K562 (cell line): ENCODE measurements around the gene POT1. TPM values are rescaled to one million over a fixed set of nuclear protein-coding genes. Genes with fewer than 3 reads are reported as not detected.

Experiments
- CHD4 ChIP-seq: fragments of 200-600 bp; sonication (generic); IDR thresholded peaks from 3 replicates; pipeline ENCODE4 v1.6.1; 2012; ENCODE audit warnings: low read depth, mild to moderate bottlenecking, mixed read lengths, low read length, inconsistent platforms; ENCODE audit not compliant: insufficient read depth, insufficient replicate concordance, poor library complexity, severe bottlenecking
- L3MBTL2 ChIP-seq: fragments of 450-650 bp; IDR thresholded peaks from 2 replicates; pipeline ENCODE4 v1.6.1; 2016; ENCODE audit warnings: mild to moderate bottlenecking, moderate library complexity
- NELFE ChIP-seq: IDR thresholded peaks from 2 replicates; pipeline ENCODE4 v1.6.1; 2011; ENCODE audit warnings: mild to moderate bottlenecking; ENCODE audit not compliant: insufficient read depth, insufficient read length
- TAF9B ChIP-seq: fragments of 450-650 bp; IDR thresholded peaks from 2 replicates; pipeline ENCODE4 v1.6.1; 2018; ENCODE audit warnings: mild to moderate bottlenecking; ENCODE audit not compliant: partially characterized antibody
- ZNF324 ChIP-seq: fragments of 250-450 bp; sonication (Bioruptor Pico); IDR thresholded peaks from 2 replicates; pipeline ENCODE4 v1.4.0; 2020; ENCODE audit warnings: mild to moderate bottlenecking
- ZNF408 ChIP-seq: fragments of 250-450 bp; sonication (Bioruptor Pico); IDR thresholded peaks from 2 replicates; pipeline ENCODE4 v1.4.0; 2020; ENCODE audit warnings: low read depth, mild to moderate bottlenecking, moderate library complexity
- ZNF764 ChIP-seq: fragments of 250-450 bp; sonication (Bioruptor Pico); IDR thresholded peaks from 2 replicates; pipeline ENCODE4 v1.4.0; 2020; ENCODE audit warnings: low read depth, mild to moderate bottlenecking, moderate library complexity
- polyA plus RNA-seq, 8 experiments: library from polyadenylated mRNA; depleted of rRNA in 4 of 8; stranded (reverse) in 5 of 8; unstranded in 3 of 8; fragments of >200 nt; fragmentation: Nextera tagmentation in 2 of 8; fragmentation: Illumina TruSeq in 1 of 8; extraction: Ambion mirVana in 2 of 8; extraction: Trizol in 1 of 8; gene quantifications; 2 replicates each; pipeline versions ENCODE4 v1.2.1 to v1.2.3, GENCODE V29; 2011 to 2014; ENCODE audit warnings: inconsistent platforms in 1 of 8, missing spikeins in 1 of 8
- total RNA-seq, 7 experiments: library from RNA; depleted of rRNA in 6 of 7; stranded (reverse); fragments of >200 nt in 6 of 7; fragmentation: Illumina TruSeq in 2 of 7; extraction: Trizol in 2 of 7; gene quantifications; 2 replicates each; pipeline versions ENCODE4 v1.2.1 to v1.2.3, GENCODE V29; 2011 to 2021; ENCODE audit warnings: low replicate concordance in 1 of 7
- TF ChIP-seq, protein P1 (sequence below): sonication (generic); formaldehyde crosslinking; IDR thresholded peaks from 2 replicates; pipeline ENCODE4 v1.8.1; 2023; ENCODE audit warnings: mild to moderate bottlenecking, missing genetic modification reagents
- TF ChIP-seq, protein P2 (sequence below): sonication (generic); formaldehyde crosslinking; IDR thresholded peaks from 2 replicates; pipeline ENCODE4 v1.4.0; 2020; ENCODE audit warnings: mild to moderate bottlenecking, missing genetic modification reagents
- TF ChIP-seq, protein P3 (sequence below): fragments of 250-450 bp; sonication (Bioruptor Pico); IDR thresholded peaks from 2 replicates; pipeline ENCODE4 v1.4.0; 2020
- TF ChIP-seq, protein P4 (sequence below), 2 experiments: fragments of 450-650 bp in 1 of 2; sonication (generic) in 1 of 2; formaldehyde crosslinking in 1 of 2; IDR thresholded peaks in 1 of 2; conservative IDR thresholded peaks in 1 of 2; 2 replicates each; pipeline versions ENCODE4 v1.6.1 to v1.8.1; 2016 to 2023; ENCODE audit warnings: mild to moderate bottlenecking in 2 of 2, moderate library complexity in 2 of 2, inconsistent platforms in 1 of 2, missing genetic modification reagents in 1 of 2
- TF ChIP-seq, protein P5 (sequence below), 2 experiments: fragments of 450-650 bp in 1 of 2; IDR thresholded peaks; 2 replicates each; pipeline ENCODE4 v1.6.1; 2011 to 2017; ENCODE audit warnings: low read depth in 2 of 2, antibody characterized with exemption in 1 of 2, borderline replicate concordance in 1 of 2, low read length in 1 of 2, mild to moderate bottlenecking in 1 of 2, mixed read lengths in 1 of 2; ENCODE audit not compliant: control insufficient read depth in 1 of 2
- TF ChIP-seq, protein P6 (sequence below): fragments of 250-450 bp; sonication (Bioruptor Pico); IDR thresholded peaks from 2 replicates; pipeline ENCODE4 v1.4.0; 2020; ENCODE audit warnings: borderline replicate concordance

The POT1 gene
- total and polyA plus RNA-seq, 9 of the 15 experiments (the other 6 are each of a cell fraction or from before 2014, with no cell fraction given): 37.9 to 140 (median 63.6) TPM

DNA sequence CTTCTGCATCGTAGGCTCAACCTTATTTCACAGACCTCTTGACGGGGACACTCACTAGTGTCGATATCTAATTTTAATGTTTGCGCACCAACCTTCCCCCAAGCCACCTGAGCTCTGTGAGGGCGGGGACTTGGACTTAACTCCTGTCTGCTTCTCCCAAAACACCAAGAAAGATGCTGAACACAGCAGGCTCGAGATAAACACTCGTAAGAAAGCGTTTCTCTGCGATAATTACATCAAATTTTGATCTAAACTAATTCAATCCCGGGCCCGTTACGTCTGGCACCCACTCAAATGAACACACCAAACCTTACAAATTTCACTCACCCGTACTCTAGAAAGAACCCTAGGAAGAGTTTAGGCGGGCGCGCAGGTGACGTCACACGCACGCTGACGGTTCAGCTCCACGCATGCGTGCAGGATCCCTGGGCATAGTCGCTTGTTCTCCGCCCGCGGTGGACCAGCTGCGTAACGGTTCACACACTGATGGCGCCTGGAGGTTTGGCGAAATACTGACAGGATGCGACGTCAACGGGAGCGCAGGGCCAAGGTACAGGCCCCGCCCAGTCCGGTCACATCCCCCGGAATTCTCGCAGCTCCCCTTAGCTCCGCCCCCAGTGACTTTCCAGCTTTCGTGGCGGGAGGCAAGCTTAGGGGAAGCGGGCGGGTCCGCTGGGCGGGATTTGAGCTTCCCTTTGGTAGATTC is at the start of gene POT1 (continued):
- TF ChIP-seq, protein P1, sequence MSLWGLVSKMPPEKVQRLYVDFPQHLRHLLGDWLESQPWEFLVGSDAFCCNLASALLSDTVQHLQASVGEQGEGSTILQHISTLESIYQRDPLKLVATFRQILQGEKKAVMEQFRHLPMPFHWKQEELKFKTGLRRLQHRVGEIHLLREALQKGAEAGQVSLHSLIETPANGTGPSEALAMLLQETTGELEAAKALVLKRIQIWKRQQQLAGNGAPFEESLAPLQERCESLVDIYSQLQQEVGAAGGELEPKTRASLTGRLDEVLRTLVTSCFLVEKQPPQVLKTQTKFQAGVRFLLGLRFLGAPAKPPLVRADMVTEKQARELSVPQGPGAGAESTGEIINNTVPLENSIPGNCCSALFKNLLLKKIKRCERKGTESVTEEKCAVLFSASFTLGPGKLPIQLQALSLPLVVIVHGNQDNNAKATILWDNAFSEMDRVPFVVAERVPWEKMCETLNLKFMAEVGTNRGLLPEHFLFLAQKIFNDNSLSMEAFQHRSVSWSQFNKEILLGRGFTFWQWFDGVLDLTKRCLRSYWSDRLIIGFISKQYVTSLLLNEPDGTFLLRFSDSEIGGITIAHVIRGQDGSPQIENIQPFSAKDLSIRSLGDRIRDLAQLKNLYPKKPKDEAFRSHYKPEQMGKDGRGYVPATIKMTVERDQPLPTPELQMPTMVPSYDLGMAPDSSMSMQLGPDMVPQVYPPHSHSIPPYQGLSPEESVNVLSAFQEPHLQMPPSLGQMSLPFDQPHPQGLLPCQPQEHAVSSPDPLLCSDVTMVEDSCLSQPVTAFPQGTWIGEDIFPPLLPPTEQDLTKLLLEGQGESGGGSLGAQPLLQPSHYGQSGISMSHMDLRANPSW: no peak
- TF ChIP-seq TAF9B (peak; percentile 72), CHD4 (no peak), ZNF764 (no peak), L3MBTL2 (peak; percentile 98), NELFE (no peak), ZNF324 (CRISPR knock-in tag) (no peak), ZNF408 (no peak)
- TF ChIP-seq, protein P2, sequence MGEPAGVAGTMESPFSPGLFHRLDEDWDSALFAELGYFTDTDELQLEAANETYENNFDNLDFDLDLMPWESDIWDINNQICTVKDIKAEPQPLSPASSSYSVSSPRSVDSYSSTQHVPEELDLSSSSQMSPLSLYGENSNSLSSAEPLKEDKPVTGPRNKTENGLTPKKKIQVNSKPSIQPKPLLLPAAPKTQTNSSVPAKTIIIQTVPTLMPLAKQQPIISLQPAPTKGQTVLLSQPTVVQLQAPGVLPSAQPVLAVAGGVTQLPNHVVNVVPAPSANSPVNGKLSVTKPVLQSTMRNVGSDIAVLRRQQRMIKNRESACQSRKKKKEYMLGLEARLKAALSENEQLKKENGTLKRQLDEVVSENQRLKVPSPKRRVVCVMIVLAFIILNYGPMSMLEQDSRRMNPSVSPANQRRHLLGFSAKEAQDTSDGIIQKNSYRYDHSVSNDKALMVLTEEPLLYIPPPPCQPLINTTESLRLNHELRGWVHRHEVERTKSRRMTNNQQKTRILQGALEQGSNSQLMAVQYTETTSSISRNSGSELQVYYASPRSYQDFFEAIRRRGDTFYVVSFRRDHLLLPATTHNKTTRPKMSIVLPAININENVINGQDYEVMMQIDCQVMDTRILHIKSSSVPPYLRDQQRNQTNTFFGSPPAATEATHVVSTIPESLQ (CRISPR knock-in tag): no peak
- TF ChIP-seq, protein P3, sequence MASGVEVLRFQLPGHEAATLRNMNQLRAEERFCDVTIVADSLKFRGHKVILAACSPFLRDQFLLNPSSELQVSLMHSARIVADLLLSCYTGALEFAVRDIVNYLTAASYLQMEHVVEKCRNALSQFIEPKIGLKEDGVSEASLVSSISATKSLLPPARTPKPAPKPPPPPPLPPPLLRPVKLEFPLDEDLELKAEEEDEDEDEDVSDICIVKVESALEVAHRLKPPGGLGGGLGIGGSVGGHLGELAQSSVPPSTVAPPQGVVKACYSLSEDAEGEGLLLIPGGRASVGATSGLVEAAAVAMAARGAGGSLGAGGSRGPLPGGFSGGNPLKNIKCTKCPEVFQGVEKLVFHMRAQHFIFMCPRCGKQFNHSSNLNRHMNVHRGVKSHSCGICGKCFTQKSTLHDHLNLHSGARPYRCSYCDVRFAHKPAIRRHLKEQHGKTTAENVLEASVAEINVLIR (CRISPR knock-in tag): peak; percentile 97
- TF ChIP-seq, protein P4, sequence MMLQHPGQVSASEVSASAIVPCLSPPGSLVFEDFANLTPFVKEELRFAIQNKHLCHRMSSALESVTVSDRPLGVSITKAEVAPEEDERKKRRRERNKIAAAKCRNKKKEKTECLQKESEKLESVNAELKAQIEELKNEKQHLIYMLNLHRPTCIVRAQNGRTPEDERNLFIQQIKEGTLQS (IDR thresholded peaks at IDR 0.05): peak; percentile 98
- TF ChIP-seq, protein P4 (CRISPR knock-in tag; conservative IDR thresholded peaks at IDR 0.05): peak; percentile 75; the same call in 1 of the 2 replicates
- TF ChIP-seq, protein P5, sequence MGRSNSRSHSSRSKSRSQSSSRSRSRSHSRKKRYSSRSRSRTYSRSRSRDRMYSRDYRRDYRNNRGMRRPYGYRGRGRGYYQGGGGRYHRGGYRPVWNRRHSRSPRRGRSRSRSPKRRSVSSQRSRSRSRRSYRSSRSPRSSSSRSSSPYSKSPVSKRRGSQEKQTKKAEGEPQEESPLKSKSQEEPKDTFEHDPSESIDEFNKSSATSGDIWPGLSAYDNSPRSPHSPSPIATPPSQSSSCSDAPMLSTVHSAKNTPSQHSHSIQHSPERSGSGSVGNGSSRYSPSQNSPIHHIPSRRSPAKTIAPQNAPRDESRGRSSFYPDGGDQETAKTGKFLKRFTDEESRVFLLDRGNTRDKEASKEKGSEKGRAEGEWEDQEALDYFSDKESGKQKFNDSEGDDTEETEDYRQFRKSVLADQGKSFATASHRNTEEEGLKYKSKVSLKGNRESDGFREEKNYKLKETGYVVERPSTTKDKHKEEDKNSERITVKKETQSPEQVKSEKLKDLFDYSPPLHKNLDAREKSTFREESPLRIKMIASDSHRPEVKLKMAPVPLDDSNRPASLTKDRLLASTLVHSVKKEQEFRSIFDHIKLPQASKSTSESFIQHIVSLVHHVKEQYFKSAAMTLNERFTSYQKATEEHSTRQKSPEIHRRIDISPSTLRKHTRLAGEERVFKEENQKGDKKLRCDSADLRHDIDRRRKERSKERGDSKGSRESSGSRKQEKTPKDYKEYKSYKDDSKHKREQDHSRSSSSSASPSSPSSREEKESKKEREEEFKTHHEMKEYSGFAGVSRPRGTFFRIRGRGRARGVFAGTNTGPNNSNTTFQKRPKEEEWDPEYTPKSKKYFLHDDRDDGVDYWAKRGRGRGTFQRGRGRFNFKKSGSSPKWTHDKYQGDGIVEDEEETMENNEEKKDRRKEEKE (IDR thresholded peaks at IDR 0.05; ENCODE audit: borderline replicate concordance in 1 of 2, control insufficient read depth in 1 of 2, low read depth in 2 of 2, low read length in 1 of 2): 0 out of 4 replicates have a peak, but pooled peaks of 1 of the 2 experiments have one; percentile 61
- TF ChIP-seq, protein P6, sequence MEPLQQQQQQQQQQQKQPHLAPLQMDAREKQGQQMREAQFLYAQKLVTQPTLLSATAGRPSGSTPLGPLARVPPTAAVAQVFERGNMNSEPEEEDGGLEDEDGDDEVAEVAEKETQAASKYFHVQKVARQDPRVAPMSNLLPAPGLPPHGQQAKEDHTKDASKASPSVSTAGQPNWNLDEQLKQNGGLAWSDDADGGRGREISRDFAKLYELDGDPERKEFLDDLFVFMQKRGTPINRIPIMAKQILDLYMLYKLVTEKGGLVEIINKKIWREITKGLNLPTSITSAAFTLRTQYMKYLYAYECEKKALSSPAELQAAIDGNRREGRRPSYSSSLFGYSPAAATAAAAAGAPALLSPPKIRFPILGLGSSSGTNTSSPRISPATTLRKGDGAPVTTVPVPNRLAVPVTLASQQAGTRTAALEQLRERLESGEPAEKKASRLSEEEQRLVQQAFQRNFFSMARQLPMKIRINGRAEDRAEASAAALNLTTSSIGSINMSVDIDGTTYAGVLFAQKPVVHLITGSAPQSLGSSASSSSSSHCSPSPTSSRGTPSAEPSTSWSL (CRISPR knock-in tag): no peak
